ENCODE data around the gene CNKSR2. TPM values are rescaled to one million over a fixed set of nuclear protein-coding genes. Genes with fewer than 3 reads are reported as not detected.

The CNKSR2 gene
- total and polyA plus RNA-seq, 2 experiments from 2014 or later: 0.14 to 0.76 TPM

- 17 to 56% methylated on average over 1 of the region's 1 CpG for WGBS, 2 experiments (ENCODE audit: low coverage in 1 of 2, low lambda C conversion rate in 2 of 2, missing lambda C conversion rate in 2 of 2)
- Histone ChIP-seq H4K20me1 (ENCODE audit: insufficient read depth) (no peaks in the 10 kb centered on the region), H3K27me3 (replicated peaks; ENCODE audit: insufficient read depth) (no peaks in the 10 kb centered on the region), H3K4me1 (ENCODE audit: insufficient read depth) (no peaks in the 10 kb centered on the region), H3K9me2 (ENCODE audit: insufficient read depth) (no peaks in the 10 kb centered on the region), H3K4me3 (no peak overlapping the region), H3F3A (ENCODE audit: insufficient read depth) (no peaks in the 10 kb centered on the region), H3K9ac (no peak overlapping the region), H3K79me2 (ENCODE audit: insufficient read depth) (no peaks in the 10 kb centered on the region), H2AFZ (no peak overlapping the region), H3K9me3 (ENCODE audit: low read depth) (no peaks in the 10 kb centered on the region), H3K4me2 (ENCODE audit: unreplicated experiment) (no peak overlapping the region), H3K36me3 (ENCODE audit: low read depth) (no peaks in the 10 kb centered on the region), H3K27ac (no peak overlapping the region)
- in situ Hi-C loops (cut with MboI): no loop called here
- no peak for TF ChIP-seq EZH2 (IDR thresholded peaks at IDR 0.05; ENCODE audit: insufficient read depth, poor library complexity, severe bottlenecking)
- no peak for TF ChIP-seq EZH2phosphoT487 (IDR thresholded peaks at IDR 0.05; ENCODE audit: insufficient read depth, low read depth)
- DNase-seq: no peak
These were observed 20.6 kb downstream of the CNKSR2 start for GRCh38 chrX:21394792-21395191.

- in situ Hi-C loops (cut with MboI): no loop called here
- no peaks in the 10 kb centered on the region for H4K20me1 ChIP-seq (ENCODE audit: insufficient read depth)
These were observed 24.2 kb downstream of the CNKSR2 start for GRCh38 chrX:21398426-21398825.

GRCh38 chrX:21400408-21401121, 26.3 kb downstream of the CNKSR2 start:
- Histone ChIP-seq H2AFZ (no peak overlapping the region), H3K27ac (no peak overlapping the region), H3F3A (ENCODE audit: insufficient read depth) (no peaks in the 10 kb centered on the region), H4K20me1 (ENCODE audit: insufficient read depth) (no peaks in the 10 kb centered on the region), H3K4me2 (ENCODE audit: unreplicated experiment) (no peak overlapping the region), H3K4me3 (no peak overlapping the region), H3K4me1 (ENCODE audit: insufficient read depth) (no peaks in the 10 kb centered on the region), H3K36me3 (ENCODE audit: low read depth) (no peaks in the 10 kb centered on the region), H3K9me3 (ENCODE audit: low read depth) (no peaks in the 10 kb centered on the region), H3K27me3 (replicated peaks; ENCODE audit: insufficient read depth) (no peaks in the 10 kb centered on the region), H3K79me2 (ENCODE audit: insufficient read depth) (no peaks in the 10 kb centered on the region), H3K9me2 (ENCODE audit: insufficient read depth) (no peaks in the 10 kb centered on the region), H3K9ac (no peak overlapping the region)
- no peak for TF ChIP-seq EZH2 (IDR thresholded peaks at IDR 0.05; ENCODE audit: insufficient read depth, poor library complexity, severe bottlenecking)
- no peak for TF ChIP-seq EZH2phosphoT487 (IDR thresholded peaks at IDR 0.05; ENCODE audit: insufficient read depth, low read depth)
- DNase-seq: no peak
- in situ Hi-C loops (cut with MboI): no loop called here
- WGBS, 2 experiments (ENCODE audit: low coverage in 1 of 2, low lambda C conversion rate in 2 of 2, missing lambda C conversion rate in 2 of 2): 86 to 92% methylated on average over 1 of the region's 1 CpG

More at GRCh38 chrX:21398426-21398825, 24.2 kb downstream of the CNKSR2 start:
- Histone ChIP-seq H3K9me3 (ENCODE audit: low read depth) (no peaks in the 10 kb centered on the region), H3F3A (ENCODE audit: insufficient read depth) (no peaks in the 10 kb centered on the region), H3K4me2 (ENCODE audit: unreplicated experiment) (no peak overlapping the region), H2AFZ (no peak overlapping the region), H3K27ac (no peak overlapping the region), H3K9ac (no peak overlapping the region), H3K9me2 (ENCODE audit: insufficient read depth) (no peaks in the 10 kb centered on the region), H3K36me3 (ENCODE audit: low read depth) (no peaks in the 10 kb centered on the region), H3K27me3 (replicated peaks; ENCODE audit: insufficient read depth) (no peaks in the 10 kb centered on the region), H3K4me1 (ENCODE audit: insufficient read depth) (no peaks in the 10 kb centered on the region), H3K79me2 (ENCODE audit: insufficient read depth) (no peaks in the 10 kb centered on the region), H3K4me3 (no peak overlapping the region)
- peak; percentile 7 for DNase-seq
- 58 to 64% methylated on average over 3 of the region's 3 CpGs for WGBS, 2 experiments (ENCODE audit: low coverage in 1 of 2, low lambda C conversion rate in 2 of 2, missing lambda C conversion rate in 2 of 2)
- no peak for TF ChIP-seq EZH2phosphoT487 (IDR thresholded peaks at IDR 0.05; ENCODE audit: insufficient read depth, low read depth)
- TF ChIP-seq EZH2 (IDR thresholded peaks at IDR 0.05; ENCODE audit: insufficient read depth, poor library complexity, severe bottlenecking): no peak

- Histone ChIP-seq H3K27ac (no peak overlapping the region), H3K4me1 (ENCODE audit: insufficient read depth) (peaks cover 22% of the 10 kb centered on the region)
- no peak for DNase-seq
These were observed 34.1 kb downstream of the CNKSR2 start for GRCh38 chrX:21408307-21408706.

More at GRCh38 chrX:21408307-21408706, 34.1 kb downstream of the CNKSR2 start:
- Histone ChIP-seq H3K27me3 (replicated peaks; ENCODE audit: insufficient read depth) (no peaks in the 10 kb centered on the region), H3K79me2 (ENCODE audit: insufficient read depth) (no peaks in the 10 kb centered on the region), H3K9me3 (ENCODE audit: low read depth) (no peaks in the 10 kb centered on the region), H2AFZ (no peak overlapping the region), H3K9ac (no peak overlapping the region), H3K4me3 (no peak overlapping the region), H3K4me2 (ENCODE audit: unreplicated experiment) (no peak overlapping the region), H3K9me2 (ENCODE audit: insufficient read depth) (no peaks in the 10 kb centered on the region), H3F3A (ENCODE audit: insufficient read depth) (peaks cover 10% of the 10 kb centered on the region; the same call in 1 of the 2 replicates), H4K20me1 (ENCODE audit: insufficient read depth) (no peaks in the 10 kb centered on the region), H3K36me3 (ENCODE audit: low read depth) (no peaks in the 10 kb centered on the region)
- 10 to 20% methylated on average over 2 of the region's 2 CpGs for WGBS, 2 experiments (ENCODE audit: low coverage in 1 of 2, low lambda C conversion rate in 2 of 2, missing lambda C conversion rate in 2 of 2)
- in situ Hi-C loops (cut with MboI): no loop called here
- TF ChIP-seq EZH2phosphoT487 (IDR thresholded peaks at IDR 0.05; ENCODE audit: insufficient read depth, low read depth): no peak
- TF ChIP-seq EZH2 (IDR thresholded peaks at IDR 0.05; ENCODE audit: insufficient read depth, poor library complexity, severe bottlenecking): no peak

Measured in GM23248 (cell line).